ENCODE data around the gene C9orf85. TPM values are rescaled to one million over a fixed set of nuclear protein-coding genes. Genes with fewer than 3 reads are reported as not detected.

C9orf85 gene, protein sequence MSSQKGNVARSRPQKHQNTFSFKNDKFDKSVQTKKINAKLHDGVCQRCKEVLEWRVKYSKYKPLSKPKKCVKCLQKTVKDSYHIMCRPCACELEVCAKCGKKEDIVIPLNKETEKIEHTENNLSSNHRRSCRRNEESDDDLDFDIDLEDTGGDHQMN
- total RNA-seq (10 to 100 TPM in 2 of 5 donors, 1 to 10 TPM in 3; 2.2 to 68.3 (median 9.4) TPM), polyA plus RNA-seq (10 to 100 TPM in 1 of 3 donors, 1 to 10 TPM in 2; 7.0 to 12.5 (median 7.5) TPM)
- long read RNA-seq, donor 1 = 0 reads
- long read RNA-seq, donor 2, partial matches to known transcripts = 0 of 2 reads
- long read RNA-seq, donor 2, other reads (novel, unspliced or antisense) = 0 of 2 reads
- long read RNA-seq, donor 3, partial matches to known transcripts = 0 of 3 reads
- long read RNA-seq, donor 3, other reads (novel, unspliced or antisense) = 0 of 3 reads
- long read RNA-seq, donor 4 = 0 reads
- long read RNA-seq, donor 5, transcript C9orf85-201 (4 exons, 1,279 nt) = major isoform, 5 of 5 reads
- long read RNA-seq, donor 5, partial matches to known transcripts = 0 of 5 reads
- long read RNA-seq, donor 5, other reads (novel, unspliced or antisense) = 0 of 5 reads
- long read RNA-seq, donor 6, partial matches to known transcripts = 6 of 13 reads
- long read RNA-seq, donor 6, other reads (novel, unspliced or antisense) = 0 of 13 reads
- long read RNA-seq, donor 7, partial matches to known transcripts = 0 of 2 reads
- long read RNA-seq, donor 7, other reads (novel, unspliced or antisense) = 0 of 2 reads
- long read RNA-seq, donor 8, partial matches to known transcripts = 0 of 2 reads
- long read RNA-seq, donor 8, other reads (novel, unspliced or antisense) = 0 of 2 reads
- long read RNA-seq, donor 9, partial matches to known transcripts = 0 of 3 reads
- long read RNA-seq, donor 9, other reads (novel, unspliced or antisense) = 0 of 3 reads
- long read RNA-seq, donor 10, partial matches to known transcripts = 0 of 2 reads
- long read RNA-seq, donor 10, other reads (novel, unspliced or antisense) = 0 of 2 reads

DNA sequence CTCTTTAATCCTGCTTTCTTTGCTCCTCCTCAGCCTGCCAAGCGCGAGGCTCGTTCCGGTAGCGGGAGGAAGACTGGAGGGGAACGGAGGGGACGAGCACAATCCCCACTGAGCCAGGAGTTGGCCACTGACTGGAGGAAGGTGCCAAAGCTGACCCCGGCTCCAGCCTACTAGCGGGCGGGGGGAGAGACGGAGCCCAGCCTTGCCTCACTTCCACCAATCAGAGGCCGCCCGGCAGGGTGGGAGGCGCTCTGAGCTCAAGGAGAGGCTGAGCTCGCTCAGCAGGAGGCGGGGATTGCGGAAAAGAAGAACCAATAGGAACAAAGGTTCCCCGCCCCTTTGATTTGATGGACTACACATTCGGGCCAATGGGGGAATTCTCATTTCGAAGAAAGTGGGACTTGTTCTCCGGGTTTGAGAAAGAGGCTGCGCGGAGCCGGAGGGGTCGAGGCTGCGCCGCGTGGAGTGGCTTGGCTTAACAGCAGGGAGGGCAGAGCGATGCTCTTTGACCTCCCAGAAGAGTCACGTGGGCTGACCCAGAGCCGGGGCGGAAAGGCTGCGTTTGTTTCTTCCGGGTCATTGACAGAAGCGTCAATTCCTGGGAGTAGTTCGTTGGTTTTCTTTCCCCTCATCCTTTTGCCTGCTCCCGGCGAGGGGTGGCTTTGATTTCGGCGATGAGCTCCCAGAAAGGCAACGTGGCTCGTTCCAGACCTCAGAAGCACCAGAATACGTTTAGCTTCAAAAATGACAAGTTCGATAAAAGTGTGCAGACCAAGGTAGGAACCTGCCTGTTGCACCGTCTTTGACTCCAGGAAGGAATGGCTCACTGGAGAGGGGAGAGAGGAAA is at the start of gene C9orf85, which contains the start of gene ABHD17B:
TSS of gene C9orf85 (plus strand) at position 579 of the 847 bp plus-strand sequence. CDS start at position 675, 96 bp downstream.
TSS of gene ABHD17B (minus strand) at position 133 of the 847 bp plus-strand sequence. CDS start 36,113 bp downstream, outside the sequence.
- 0 to 1% (median 0%) methylated on average over 43 to 45 of the region's 45 CpGs for WGBS, 5 donors
- TF ChIP-seq, protein P1, sequence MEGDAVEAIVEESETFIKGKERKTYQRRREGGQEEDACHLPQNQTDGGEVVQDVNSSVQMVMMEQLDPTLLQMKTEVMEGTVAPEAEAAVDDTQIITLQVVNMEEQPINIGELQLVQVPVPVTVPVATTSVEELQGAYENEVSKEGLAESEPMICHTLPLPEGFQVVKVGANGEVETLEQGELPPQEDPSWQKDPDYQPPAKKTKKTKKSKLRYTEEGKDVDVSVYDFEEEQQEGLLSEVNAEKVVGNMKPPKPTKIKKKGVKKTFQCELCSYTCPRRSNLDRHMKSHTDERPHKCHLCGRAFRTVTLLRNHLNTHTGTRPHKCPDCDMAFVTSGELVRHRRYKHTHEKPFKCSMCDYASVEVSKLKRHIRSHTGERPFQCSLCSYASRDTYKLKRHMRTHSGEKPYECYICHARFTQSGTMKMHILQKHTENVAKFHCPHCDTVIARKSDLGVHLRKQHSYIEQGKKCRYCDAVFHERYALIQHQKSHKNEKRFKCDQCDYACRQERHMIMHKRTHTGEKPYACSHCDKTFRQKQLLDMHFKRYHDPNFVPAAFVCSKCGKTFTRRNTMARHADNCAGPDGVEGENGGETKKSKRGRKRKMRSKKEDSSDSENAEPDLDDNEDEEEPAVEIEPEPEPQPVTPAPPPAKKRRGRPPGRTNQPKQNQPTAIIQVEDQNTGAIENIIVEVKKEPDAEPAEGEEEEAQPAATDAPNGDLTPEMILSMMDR (IDR thresholded peaks at IDR 0.05) = peak in 1 of 7 experiments; percentile 4
- TF ChIP-seq POLR2A (IDR thresholded peaks at IDR 0.05) (peak in 2 of 4 donors; percentile 89 to 93), EP300 (IDR thresholded peaks at IDR 0.05) (no peak), POLR2AphosphoS5 (IDR thresholded peaks at IDR 0.05) (peak; percentile 87 to 99 (median 97))

DNA sequence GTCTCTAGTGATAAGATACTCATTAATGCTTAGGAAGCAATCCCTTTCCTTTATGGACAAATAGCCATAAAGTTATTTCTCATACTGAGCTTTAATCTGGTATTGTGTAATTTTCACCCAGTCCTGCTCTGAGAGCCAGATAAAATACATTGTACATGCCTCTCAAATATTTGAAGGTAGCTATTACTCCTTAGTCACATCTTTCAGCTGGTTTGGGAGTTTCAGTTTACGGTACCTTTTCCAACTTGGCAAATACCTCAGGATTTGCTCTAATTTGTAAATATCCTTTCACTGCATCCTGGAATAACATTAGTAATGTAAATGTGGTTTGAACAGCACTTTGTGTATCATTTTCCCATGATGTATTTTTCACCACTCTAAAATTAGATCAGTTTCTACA is 47.8 kb upstream of the C9orf85 start:
- WGBS, 5 donors = 35 to 67% (median 53%) methylated on average over 1 of the region's 1 CpG
- H3K9me3 ChIP-seq = peaks cover 3 to 25% (median 15%) of the 10 kb centered on the region in 4 donors
- H3K36me3 ChIP-seq = peaks cover 3 to 36% (median 28%) of the 10 kb centered on the region in 4 donors
- DNase-seq = peak in 1 of 2 donors; percentile 10
- peaks cover 0 to 5% (median 2%) of the 10 kb centered on the region in 4 donors for H3K4me1 ChIP-seq
- no peaks in the 10 kb centered on the region for H3K27me3 ChIP-seq
- H3K4me3 ChIP-seq = no peak overlapping the region
- intact Hi-C loops (cut with DNase I; ENCODE audit: low total_unique reads) = no loop called here
- no peak overlapping the region for H3K27ac ChIP-seq
- no peak for TF ChIP-seq POLR2AphosphoS5 (IDR thresholded peaks at IDR 0.05)

More for the DNA sequence above, at the start of gene C9orf85, which contains the start of gene ABHD17B:
- intact Hi-C loops (cut with DNase I; ENCODE audit: low total_unique reads) = no loop called here
- peak within 1 kb of the TSS; percentile 77 to 84 (median 84) for H3K4me3 ChIP-seq
- H3K36me3 ChIP-seq = peaks cover 0 to 1% (median 0%) of the 10 kb centered on the region in 4 donors
- peaks cover 13 to 62% (median 43%) of the 10 kb centered on the region in 4 donors for H3K4me1 ChIP-seq
- peak within 1 kb of the TSS; percentile 88 to 97 (median 95) for H3K27ac ChIP-seq
- H3K9me3 ChIP-seq = no peaks in the 10 kb centered on the region
- DNase-seq = peak; percentile 99 to 100
- H3K27me3 ChIP-seq = no peaks in the 10 kb centered on the region

DNA sequence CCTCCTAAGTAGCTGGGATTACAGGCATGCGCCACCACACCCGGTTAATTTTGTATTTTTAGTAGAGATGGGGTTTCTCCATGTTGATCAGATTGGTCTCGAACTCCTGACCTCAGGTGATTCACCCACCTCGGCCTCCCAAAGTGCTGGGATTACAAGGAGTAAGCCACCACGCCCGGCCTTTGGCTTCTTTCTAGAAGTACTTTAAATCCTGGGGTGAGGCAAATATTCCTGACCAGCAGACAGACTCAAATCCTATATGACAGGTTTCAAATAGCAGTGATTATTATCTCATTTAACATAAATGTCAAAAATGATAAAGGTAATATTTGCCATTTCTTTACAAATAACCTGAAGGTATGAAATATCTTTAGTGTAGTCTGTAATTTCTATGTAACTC is 36.1 kb upstream of the C9orf85 start:
- WGBS, 5 donors = 91 to 97% (median 94%) methylated on average over 6 of the region's 6 CpGs
- no peak for TF ChIP-seq EP300 (IDR thresholded peaks at IDR 0.05)
- TF ChIP-seq, protein P1 (IDR thresholded peaks at IDR 0.05) = no peak
- TF ChIP-seq POLR2AphosphoS5 (IDR thresholded peaks at IDR 0.05) = no peak
- TF ChIP-seq POLR2A (IDR thresholded peaks at IDR 0.05) = no peak

DNA sequence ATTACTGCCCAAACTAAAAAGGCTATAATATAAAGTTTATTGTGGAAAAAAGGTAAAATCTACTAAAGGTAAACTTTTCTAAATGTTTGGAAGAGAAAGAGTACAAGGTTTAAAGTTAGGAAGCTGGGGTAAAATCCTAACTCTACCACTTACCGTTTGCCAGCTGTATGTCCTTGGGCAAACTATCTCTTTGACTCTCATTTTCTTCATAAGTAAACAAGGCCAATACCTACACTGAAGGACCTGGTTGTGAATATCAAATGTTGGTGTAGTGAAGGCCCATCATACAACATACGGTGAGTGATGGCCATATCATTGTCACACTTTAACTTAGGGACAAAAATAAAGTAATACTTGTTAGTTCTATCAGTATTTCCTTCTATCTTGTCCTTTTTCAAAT is 35.3 kb upstream of the C9orf85 start:
- H3K9me3 ChIP-seq = peaks cover 4 to 38% (median 20%) of the 10 kb centered on the region in 4 donors
- no peaks in the 10 kb centered on the region for H3K27me3 ChIP-seq
- H3K36me3 ChIP-seq = peaks cover 0 to 22% (median 12%) of the 10 kb centered on the region in 4 donors
- 88 to 96% (median 92%) methylated on average over 2 of the region's 2 CpGs for WGBS, 5 donors
- no peak for DNase-seq
- H3K4me1 ChIP-seq = no peaks in the 10 kb centered on the region
- no peak overlapping the region for H3K27ac ChIP-seq
- no peak for TF ChIP-seq EP300 (IDR thresholded peaks at IDR 0.05)
- no peak for TF ChIP-seq POLR2AphosphoS5 (IDR thresholded peaks at IDR 0.05)
- H3K4me3 ChIP-seq = no peak overlapping the region
- intact Hi-C loops (cut with DNase I; ENCODE audit: low total_unique reads) = no loop called here

More for the DNA sequence above, 36.1 kb upstream of the C9orf85 start:
- H3K27me3 ChIP-seq = no peaks in the 10 kb centered on the region
- peaks cover 4 to 35% (median 20%) of the 10 kb centered on the region in 4 donors for H3K9me3 ChIP-seq
- H3K36me3 ChIP-seq = peaks cover 0 to 22% (median 12%) of the 10 kb centered on the region in 4 donors
- DNase-seq = no peak
- no peaks in the 10 kb centered on the region for H3K4me1 ChIP-seq
- intact Hi-C loops (cut with DNase I; ENCODE audit: low total_unique reads) = no loop called here
- H3K4me3 ChIP-seq = no peak overlapping the region
- no peak overlapping the region for H3K27ac ChIP-seq

Measured in stomach (tissue), 19 donors.